GM19023 (cell line): ENCODE results near the gene ZBTB38.
A peak's percentile ranks its signal among the peaks of the same experiment; 100 is the strongest.

Source experiments
- ATAC-seq: cut with Tn5 transposase; IDR thresholded peaks from one replicate; pipeline ENCODE4 v1.9.1; 2021; ENCODE audit warnings: mild to moderate bottlenecking, moderate library complexity; ENCODE audit not compliant: unreplicated experiment

Gene ZBTB38, protein sequence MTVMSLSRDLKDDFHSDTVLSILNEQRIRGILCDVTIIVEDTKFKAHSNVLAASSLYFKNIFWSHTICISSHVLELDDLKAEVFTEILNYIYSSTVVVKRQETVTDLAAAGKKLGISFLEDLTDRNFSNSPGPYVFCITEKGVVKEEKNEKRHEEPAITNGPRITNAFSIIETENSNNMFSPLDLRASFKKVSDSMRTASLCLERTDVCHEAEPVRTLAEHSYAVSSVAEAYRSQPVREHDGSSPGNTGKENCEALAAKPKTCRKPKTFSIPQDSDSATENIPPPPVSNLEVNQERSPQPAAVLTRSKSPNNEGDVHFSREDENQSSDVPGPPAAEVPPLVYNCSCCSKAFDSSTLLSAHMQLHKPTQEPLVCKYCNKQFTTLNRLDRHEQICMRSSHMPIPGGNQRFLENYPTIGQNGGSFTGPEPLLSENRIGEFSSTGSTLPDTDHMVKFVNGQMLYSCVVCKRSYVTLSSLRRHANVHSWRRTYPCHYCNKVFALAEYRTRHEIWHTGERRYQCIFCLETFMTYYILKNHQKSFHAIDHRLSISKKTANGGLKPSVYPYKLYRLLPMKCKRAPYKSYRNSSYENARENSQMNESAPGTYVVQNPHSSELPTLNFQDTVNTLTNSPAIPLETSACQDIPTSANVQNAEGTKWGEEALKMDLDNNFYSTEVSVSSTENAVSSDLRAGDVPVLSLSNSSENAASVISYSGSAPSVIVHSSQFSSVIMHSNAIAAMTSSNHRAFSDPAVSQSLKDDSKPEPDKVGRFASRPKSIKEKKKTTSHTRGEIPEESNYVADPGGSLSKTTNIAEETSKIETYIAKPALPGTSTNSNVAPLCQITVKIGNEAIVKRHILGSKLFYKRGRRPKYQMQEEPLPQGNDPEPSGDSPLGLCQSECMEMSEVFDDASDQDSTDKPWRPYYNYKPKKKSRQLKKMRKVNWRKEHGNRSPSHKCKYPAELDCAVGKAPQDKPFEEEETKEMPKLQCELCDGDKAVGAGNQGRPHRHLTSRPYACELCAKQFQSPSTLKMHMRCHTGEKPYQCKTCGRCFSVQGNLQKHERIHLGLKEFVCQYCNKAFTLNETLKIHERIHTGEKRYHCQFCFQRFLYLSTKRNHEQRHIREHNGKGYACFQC (N-terminal part only)

GRCh38 chr3:141368062-141368924 lies at the start of gene ZBTB38:
TSS of gene ZBTB38 (plus strand) at chr3:141368504. CDS start at chr3:141442389, 73,885 bp downstream.
- ATAC-seq = no peak

- no peak for ATAC-seq
These were observed 47.8 kb upstream of the ZBTB38 start for GRCh38 chr3:141320399-141321108.

- no peak for ATAC-seq
These were observed 47.2 kb upstream of the ZBTB38 start for GRCh38 chr3:141321109-141321497.

GRCh38 chr3:141323936-141324704 lies 44.2 kb upstream of the ZBTB38 start:
- ATAC-seq = no peak

- ATAC-seq = no peak
These were observed 42.2 kb upstream of the ZBTB38 start for GRCh38 chr3:141326123-141326522.

- no peak for ATAC-seq
These were observed 41.7 kb upstream of the ZBTB38 start for GRCh38 chr3:141326626-141327025.

GRCh38 chr3:141328286-141329166 lies 39.8 kb upstream of the ZBTB38 start:
- peak; percentile 66 for ATAC-seq

DNA sequence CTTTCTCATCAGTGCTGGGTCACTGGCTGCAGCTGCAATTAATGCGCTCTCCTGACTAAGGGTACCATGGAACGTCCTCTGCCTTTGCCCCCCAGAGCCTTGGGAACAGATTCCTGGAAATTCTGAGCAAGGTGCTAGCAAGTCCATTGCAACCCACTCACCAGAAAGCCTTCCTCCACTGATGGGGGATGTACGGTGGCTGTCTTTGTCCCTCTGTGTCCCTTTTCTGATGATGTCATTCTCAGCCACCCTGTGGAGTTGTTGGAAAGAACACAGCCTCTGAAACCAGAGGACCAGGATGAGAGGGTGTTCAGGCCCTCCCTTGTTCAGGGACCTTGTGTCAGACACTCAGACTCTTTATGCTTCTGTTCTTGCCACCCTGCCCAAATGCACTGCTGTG lies 38.1 kb upstream of the ZBTB38 start:
- ATAC-seq = no peak

- no peak for ATAC-seq
These were observed 37.5 kb upstream of the ZBTB38 start for GRCh38 chr3:141330718-141331376.

DNA sequence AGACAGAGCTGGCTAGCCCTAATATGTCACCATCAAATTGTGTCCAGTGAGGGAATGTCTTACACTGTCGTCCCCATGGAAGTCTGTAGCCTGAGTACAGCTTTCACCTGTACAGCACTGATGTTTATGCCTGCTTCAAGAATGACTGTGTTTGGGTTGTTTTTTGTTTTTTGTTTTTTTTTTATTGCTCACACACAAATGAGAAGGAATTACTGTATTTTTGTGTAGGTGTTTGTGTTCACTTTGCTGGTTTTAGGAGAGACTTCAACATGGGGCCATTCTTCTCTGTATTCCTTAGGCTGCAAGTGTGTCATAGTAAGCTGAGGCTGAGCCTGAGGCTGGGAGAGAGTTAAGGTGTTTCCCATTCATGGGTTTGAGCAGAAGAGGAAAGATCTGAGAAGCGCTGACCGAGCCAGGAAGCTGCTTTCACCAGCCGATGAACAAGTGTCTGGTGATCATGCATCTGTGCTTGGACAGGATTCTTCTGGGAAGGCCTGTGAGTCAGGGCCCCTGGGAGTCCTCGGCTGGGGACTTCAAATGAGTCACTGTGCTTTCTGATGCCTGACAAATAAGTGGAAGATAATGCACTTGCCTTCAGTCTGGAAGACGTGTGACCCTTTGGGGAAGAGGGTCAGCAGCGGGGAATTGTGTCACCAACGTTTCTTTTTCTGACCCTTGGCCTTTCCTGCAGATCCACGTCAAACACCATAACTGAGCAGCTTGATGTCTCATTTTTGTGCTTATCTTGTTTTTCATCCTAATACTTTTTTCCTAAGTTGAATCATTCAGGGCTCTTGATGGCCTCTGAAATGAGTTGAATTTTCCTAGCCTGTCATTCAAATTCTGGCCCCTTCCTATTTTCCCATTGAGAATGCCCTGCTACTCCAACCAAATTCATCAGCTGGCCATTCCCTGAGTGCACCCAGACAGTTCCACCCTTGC lies 36.7 kb upstream of the ZBTB38 start:
- no peak for ATAC-seq

DNA sequence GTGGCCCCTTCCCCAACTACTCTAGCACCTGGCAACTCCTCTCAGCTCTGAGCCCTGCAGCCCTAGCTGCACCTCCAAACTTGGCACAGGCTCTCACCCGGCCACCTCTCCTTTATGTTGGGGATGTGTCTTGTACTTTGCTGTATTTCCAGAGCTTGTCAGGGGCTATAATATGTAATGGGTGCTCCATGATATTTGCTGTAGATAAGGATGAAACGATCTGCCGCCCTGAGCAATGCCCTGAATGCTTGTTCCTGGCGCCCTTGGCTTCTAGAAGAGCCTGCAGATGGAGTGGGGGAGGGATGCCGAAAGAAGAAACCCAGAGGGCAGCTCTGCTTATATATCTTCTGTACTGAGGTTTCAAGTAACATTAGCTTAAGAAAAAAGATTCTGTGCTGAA lies 35.9 kb upstream of the ZBTB38 start:
- no peak for ATAC-seq

DNA sequence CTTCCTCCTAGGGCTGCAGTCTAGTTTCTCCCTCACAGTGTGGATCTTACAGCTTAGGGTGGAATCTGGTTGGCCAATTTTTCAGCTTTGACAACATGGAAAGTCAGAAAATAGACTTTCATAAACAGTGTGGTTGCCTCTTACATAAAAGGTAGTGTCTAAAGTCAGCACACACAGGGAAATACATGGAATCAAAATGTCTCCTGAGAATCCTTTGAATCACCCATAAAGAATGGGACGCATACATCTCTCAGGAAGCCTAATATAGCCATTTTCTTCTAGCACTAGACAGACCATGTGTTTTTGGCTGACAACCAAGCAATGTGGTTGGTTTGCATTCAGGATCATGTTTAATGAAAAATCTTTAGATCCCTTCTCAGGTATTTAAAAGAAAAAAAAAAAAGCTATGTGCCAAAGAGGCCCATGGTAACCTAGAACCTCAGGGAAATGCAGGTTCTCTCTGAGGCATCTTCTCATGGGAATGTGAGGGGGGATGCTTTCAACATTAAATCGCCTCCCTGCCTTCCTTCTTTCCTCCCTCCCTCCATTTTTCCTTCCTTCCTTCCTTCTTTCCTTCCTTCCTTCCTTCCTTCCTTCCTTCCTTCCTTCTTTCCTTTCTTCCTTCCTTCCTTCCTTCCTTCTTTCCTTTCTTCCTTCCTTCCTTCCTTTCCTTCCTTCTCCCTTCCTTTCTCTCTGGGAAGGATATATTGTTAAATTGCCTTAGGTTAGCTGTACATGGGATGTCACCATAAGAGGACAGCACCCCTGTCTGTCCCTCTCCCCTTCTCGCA lies 34.3 kb upstream of the ZBTB38 start:
- ATAC-seq = no peak

DNA sequence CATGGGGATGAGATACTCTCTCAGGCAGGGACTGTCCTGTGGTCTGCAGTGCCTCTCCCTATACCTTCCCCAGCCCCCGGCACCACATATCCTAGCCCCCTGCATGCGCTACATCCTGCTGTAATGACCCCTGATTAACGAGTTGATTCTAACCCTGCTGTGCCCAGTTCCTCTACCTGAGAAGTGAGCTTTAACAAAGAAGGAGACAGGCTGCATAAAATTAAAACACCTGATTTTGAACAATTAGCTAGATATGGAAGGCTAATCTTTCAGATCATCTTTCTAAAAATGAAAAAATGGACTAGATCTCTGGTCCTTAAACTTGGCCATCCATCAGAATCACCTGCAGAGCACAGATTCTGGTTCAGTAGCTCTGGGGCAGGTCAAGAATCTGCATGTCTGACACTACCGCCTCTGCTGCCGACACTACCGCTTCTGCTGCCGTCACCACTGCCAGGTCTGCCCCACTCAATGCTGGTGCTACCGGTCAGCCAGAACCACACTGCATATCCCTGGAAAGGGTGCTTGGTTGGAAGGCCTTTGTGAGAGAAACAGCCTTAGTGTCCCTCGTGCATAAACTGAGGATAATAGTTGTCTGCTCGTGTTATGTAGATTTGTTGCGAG lies 33.6 kb upstream of the ZBTB38 start:
- no peak for ATAC-seq

GRCh38 chr3:141335531-141336061 lies 32.7 kb upstream of the ZBTB38 start:
- ATAC-seq = no peak
